ENCODE results near the gene ERBB4. TPM values are rescaled to one million over a fixed set of nuclear protein-coding genes. Genes with fewer than 3 reads are reported as not detected.

ERBB4 gene
- total RNA-seq, 1 donor from 2014 or later = 2.6 TPM

DNA sequence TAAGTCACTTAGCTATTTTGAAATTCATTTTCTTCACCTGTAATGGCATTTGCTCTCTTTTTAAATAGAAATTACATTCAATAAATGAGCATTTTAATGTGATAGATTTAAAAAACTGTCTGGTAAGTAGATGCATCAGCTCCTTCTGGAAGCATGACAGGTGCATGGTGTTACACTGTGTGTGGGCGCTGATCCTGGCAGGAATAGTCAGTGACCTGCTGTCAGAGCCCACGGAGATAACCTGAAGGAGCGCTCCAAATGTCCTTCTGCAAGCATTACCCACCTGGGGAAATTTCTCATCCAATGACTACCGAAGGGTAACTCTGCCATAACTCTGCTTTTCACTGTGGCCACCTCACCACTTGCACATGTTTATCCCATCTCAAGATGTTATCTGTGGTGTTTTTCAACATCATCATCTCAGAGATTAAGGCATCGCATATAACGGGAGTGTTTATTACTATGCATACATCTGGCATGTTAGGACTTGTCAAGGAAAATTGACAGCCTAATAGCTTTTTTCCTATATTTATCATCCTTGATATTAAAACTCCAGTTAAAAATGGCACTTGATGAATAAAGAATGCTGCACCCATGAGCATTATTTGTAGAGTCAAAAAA lies 637.3 kb downstream of the ERBB4 start:
- DNase-seq (ENCODE audit: low read depth) = no peak
- Histone ChIP-seq H3K27me3 (ENCODE audit: control insufficient read depth, insufficient read depth, low read length) (no peaks in the 10 kb centered on the region), H3K36me3 (ENCODE audit: control insufficient read depth, insufficient read depth, low read length) (no peaks in the 10 kb centered on the region), H3K4me3 (ENCODE audit: low read depth, low read length) (no peak overlapping the region)
- TF ChIP-seq, protein P1, sequence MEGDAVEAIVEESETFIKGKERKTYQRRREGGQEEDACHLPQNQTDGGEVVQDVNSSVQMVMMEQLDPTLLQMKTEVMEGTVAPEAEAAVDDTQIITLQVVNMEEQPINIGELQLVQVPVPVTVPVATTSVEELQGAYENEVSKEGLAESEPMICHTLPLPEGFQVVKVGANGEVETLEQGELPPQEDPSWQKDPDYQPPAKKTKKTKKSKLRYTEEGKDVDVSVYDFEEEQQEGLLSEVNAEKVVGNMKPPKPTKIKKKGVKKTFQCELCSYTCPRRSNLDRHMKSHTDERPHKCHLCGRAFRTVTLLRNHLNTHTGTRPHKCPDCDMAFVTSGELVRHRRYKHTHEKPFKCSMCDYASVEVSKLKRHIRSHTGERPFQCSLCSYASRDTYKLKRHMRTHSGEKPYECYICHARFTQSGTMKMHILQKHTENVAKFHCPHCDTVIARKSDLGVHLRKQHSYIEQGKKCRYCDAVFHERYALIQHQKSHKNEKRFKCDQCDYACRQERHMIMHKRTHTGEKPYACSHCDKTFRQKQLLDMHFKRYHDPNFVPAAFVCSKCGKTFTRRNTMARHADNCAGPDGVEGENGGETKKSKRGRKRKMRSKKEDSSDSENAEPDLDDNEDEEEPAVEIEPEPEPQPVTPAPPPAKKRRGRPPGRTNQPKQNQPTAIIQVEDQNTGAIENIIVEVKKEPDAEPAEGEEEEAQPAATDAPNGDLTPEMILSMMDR (IDR thresholded peaks at IDR 0.05; ENCODE audit: insufficient read depth, low read length, poor library complexity, severe bottlenecking) = no peak

GRCh38 chr2:211900518-211900917 lies 638.1 kb downstream of the ERBB4 start:
- H3K27me3 ChIP-seq (ENCODE audit: control insufficient read depth, insufficient read depth, low read length) = no peaks in the 10 kb centered on the region
- DNase-seq (ENCODE audit: low read depth) = no peak
- no peak overlapping the region for H3K4me3 ChIP-seq (ENCODE audit: low read depth, low read length)
- no peaks in the 10 kb centered on the region for H3K36me3 ChIP-seq (ENCODE audit: control insufficient read depth, insufficient read depth, low read length)
- TF ChIP-seq, protein P1 (IDR thresholded peaks at IDR 0.05; ENCODE audit: insufficient read depth, low read length, poor library complexity, severe bottlenecking) = no peak

GRCh38 chr2:211900000-211900399 lies 638.6 kb downstream of the ERBB4 start:
- no peak overlapping the region for H3K4me3 ChIP-seq (ENCODE audit: low read depth, low read length)
- no peaks in the 10 kb centered on the region for H3K27me3 ChIP-seq (ENCODE audit: control insufficient read depth, insufficient read depth, low read length)
- TF ChIP-seq, protein P1 (IDR thresholded peaks at IDR 0.05; ENCODE audit: insufficient read depth, low read length, poor library complexity, severe bottlenecking) = no peak
- no peak for DNase-seq (ENCODE audit: low read depth)
- no peaks in the 10 kb centered on the region for H3K36me3 ChIP-seq (ENCODE audit: control insufficient read depth, insufficient read depth, low read length)

DNA sequence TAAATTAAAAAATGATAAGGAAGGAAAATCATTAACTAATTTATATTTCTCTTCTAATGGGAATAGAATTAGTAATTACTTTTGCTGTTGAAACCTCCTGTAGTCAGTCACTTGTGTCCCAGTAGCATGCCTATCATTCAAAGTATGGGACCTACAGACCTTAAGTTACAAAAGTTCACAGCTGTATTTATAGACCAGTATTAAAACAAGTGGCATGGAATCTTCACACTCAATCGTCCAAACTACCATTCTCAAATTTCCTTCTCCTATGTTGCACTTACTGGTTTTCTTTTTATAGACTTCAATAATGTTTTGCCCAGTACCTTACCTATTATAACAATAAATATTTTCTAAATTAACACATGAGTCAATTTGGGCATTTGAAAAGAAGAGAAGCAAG lies 639.9 kb downstream of the ERBB4 start:
- TF ChIP-seq, protein P1 (IDR thresholded peaks at IDR 0.05; ENCODE audit: insufficient read depth, low read length, poor library complexity, severe bottlenecking) = no peak
- DNase-seq (ENCODE audit: low read depth) = no peak
- Histone ChIP-seq H3K27me3 (ENCODE audit: control insufficient read depth, insufficient read depth, low read length) (no peaks in the 10 kb centered on the region), H3K36me3 (ENCODE audit: control insufficient read depth, insufficient read depth, low read length) (no peaks in the 10 kb centered on the region), H3K4me3 (ENCODE audit: low read depth, low read length) (no peak overlapping the region)

DNA sequence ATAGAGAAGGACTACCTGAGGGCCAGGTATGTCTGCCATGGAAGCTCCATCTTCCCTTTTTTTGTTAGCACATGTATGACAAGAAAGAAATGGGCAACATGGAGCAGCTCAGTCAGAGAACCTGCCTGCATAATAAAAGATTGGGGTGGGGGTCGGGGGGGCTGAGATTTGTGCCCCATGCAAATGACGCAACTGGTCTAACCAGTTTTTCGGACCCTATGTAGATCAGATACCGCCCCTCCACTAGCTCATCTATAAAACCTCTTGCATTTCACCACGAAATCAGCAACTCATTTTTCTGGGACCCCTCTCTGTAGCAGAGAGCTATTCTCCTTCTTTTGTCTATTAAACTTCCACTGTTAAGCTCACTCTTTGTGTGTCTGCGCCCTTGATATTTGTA lies 657.2 kb downstream of the ERBB4 start:
- Histone ChIP-seq H3K4me3 (ENCODE audit: low read depth, low read length) (no peak overlapping the region), H3K27me3 (ENCODE audit: control insufficient read depth, insufficient read depth, low read length) (no peaks in the 10 kb centered on the region), H3K36me3 (ENCODE audit: control insufficient read depth, insufficient read depth, low read length) (no peaks in the 10 kb centered on the region)
- no peak for DNase-seq (ENCODE audit: low read depth)
- TF ChIP-seq, protein P1 (IDR thresholded peaks at IDR 0.05; ENCODE audit: insufficient read depth, low read length, poor library complexity, severe bottlenecking) = no peak

DNA sequence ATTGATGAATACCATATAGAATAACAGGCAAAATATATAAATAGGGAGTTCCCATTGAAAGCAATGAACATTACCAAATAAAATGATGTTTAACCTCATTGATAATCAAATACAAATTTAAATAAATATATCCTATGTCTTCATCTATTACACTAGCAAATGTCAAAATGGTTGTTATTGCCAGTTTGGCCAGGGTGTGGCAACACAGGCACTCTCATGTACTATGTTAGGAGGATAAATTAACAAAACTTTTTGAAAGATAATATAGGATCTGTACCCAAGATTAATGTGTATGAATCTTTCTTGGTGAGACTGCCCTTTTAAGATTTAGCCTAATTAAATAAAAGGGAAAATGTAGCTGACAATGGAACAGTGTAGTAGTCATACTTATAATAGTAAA lies 659.3 kb downstream of the ERBB4 start:
- H3K4me3 ChIP-seq (ENCODE audit: low read depth, low read length) = no peak overlapping the region
- no peak for DNase-seq (ENCODE audit: low read depth)
- no peaks in the 10 kb centered on the region for H3K27me3 ChIP-seq (ENCODE audit: control insufficient read depth, insufficient read depth, low read length)
- TF ChIP-seq, protein P1 (IDR thresholded peaks at IDR 0.05; ENCODE audit: insufficient read depth, low read length, poor library complexity, severe bottlenecking) = peak; percentile 24
- no peaks in the 10 kb centered on the region for H3K36me3 ChIP-seq (ENCODE audit: control insufficient read depth, insufficient read depth, low read length)

Data from kidney epithelial cell (primary cell).